A673 (cell line): ENCODE measurements around the gene GPATCH3. TPM values are rescaled to one million over a fixed set of nuclear protein-coding genes. Genes with fewer than 3 reads are reported as not detected.

Experiments
- BruUV-seq: library from RNA; stranded (reverse); fragments of 400-500 nt; replicated peaks from 2 replicates; lab custom pipeline; 2021; lab: Mats Ljungman, UMichigan
- CTCF ChIA-PET: fragments of 300-600 bp; sonication (Branson Sonifier 250); formaldehyde crosslinking; loops from one replicate; lab custom pipeline; 2022; ENCODE audit warnings: antibody characterized with exemption; lab: Charles Lee
- POLR2A ChIA-PET: fragments of 300-600 bp; sonication (Branson Sonifier 250); formaldehyde crosslinking; loops from one replicate; lab custom pipeline; 2022; ENCODE audit warnings: antibody characterized with exemption; ENCODE audit not compliant: low non-redundant PET; lab: Charles Lee
- DNase-seq: peaks from one replicate; pipeline ENCODE4 v3.0.0-alpha.2; 2015; ENCODE audit warnings: low spot score
- H3K27ac ChIP-seq: fragments of 200-600 bp; sonication (generic); 2 replicates; pipeline ENCODE4 v1.5.1; 2016; ENCODE audit warnings: mixed run types, low read depth, mild to moderate bottlenecking, mixed read lengths, antibody characterized with exemption, low read length; ENCODE audit not compliant: poor library complexity, severe bottlenecking
- H3K27me3 ChIP-seq: fragments of 200-600 bp; sonication (generic); replicated peaks from 2 replicates; pipeline ENCODE4 v1.6.1; 2017; ENCODE audit warnings: mixed run types, low read depth, mild to moderate bottlenecking, mixed read lengths, antibody characterized with exemption, low read length; ENCODE audit not compliant: insufficient read depth, poor library complexity
- H3K36me3 ChIP-seq: fragments of 200-600 bp; sonication (generic); 2 replicates; pipeline ENCODE4 v1.6.1; 2016; ENCODE audit warnings: mixed run types, mild to moderate bottlenecking, mixed read lengths, antibody characterized with exemption, low read length; ENCODE audit not compliant: insufficient read depth, poor library complexity, severe bottlenecking
- H3K4me1 ChIP-seq: fragments of 200-600 bp; sonication (generic); 2 replicates; pipeline ENCODE4 v1.6.1; 2017; ENCODE audit warnings: mixed run types, mild to moderate bottlenecking, mixed read lengths, antibody characterized with exemption, low read length; ENCODE audit not compliant: insufficient read depth, poor library complexity, severe bottlenecking
- H3K4me3 ChIP-seq: fragments of 200-600 bp; sonication (generic); 2 replicates; pipeline ENCODE4 v1.5.1; 2016; ENCODE audit warnings: low read depth, mixed run types, mild to moderate bottlenecking, mixed read lengths, low read length; ENCODE audit not compliant: poor library complexity, severe bottlenecking
- H3K9me3 ChIP-seq: fragments of 200-600 bp; sonication (generic); 2 replicates; pipeline ENCODE4 v1.6.1; 2016; ENCODE audit warnings: mixed run types, low read depth, mild to moderate bottlenecking, mixed read lengths, antibody characterized with exemption, low read length; ENCODE audit not compliant: poor library complexity, severe bottlenecking
- CTCF ChIP-seq: fragments of 300-800, 200-600 bp; sonication (generic); conservative IDR thresholded peaks from 2 replicates; pipeline ENCODE4 v1.5.1; 2017; ENCODE audit warnings: low read depth, mild to moderate bottlenecking, antibody characterized with exemption, low read length, moderate library complexity, mixed read lengths
- EZH2 ChIP-seq: fragments of 200-600 bp; sonication (generic); IDR thresholded peaks from 2 replicates; pipeline ENCODE4 v1.6.1; 2017; ENCODE audit warnings: borderline replicate concordance, low read depth, mild to moderate bottlenecking, mixed read lengths, antibody characterized with exemption, low read length; ENCODE audit not compliant: poor library complexity, severe bottlenecking
- intact Hi-C: fragments of 100-400 bp; cut with micrococcal nuclease; formaldehyde crosslinking; loops from one replicate; pipeline ENCODE4 v1.10.0; 2022; ENCODE audit not compliant: unreplicated experiment
- total RNA-seq: library from RNA; stranded (reverse); gene quantifications from 2 replicates; pipeline ENCODE4 v1.2.3, GENCODE V29; 2021

The GPATCH3 gene
- total RNA-seq, 1 experiment from 2014 or later, result 19.5 TPM

- H3K36me3 ChIP-seq, result peaks cover 37% of the 10 kb centered on the region
- CTCF ChIA-PET, result no interaction called here
- DNase-seq, result no peak
- H3K9me3 ChIP-seq, result no peaks in the 10 kb centered on the region
- POLR2A ChIA-PET, result no interaction called here
- H3K4me3 ChIP-seq, result no peak overlapping the region
- H3K27ac ChIP-seq, result no peak overlapping the region
- intact Hi-C loops, result no loop called here
- H3K4me1 ChIP-seq, result no peaks in the 10 kb centered on the region
- no TSS peak for BruUV-seq
- no peak for TF ChIP-seq CTCF
- TF ChIP-seq EZH2, result no peak
- H3K27me3 ChIP-seq, result no peaks in the 10 kb centered on the region
Observed at GRCh38 chr1:26932531-26932930, 32.3 kb upstream of the GPATCH3 start.

- CTCF ChIA-PET, result no interaction called here
- POLR2A ChIA-PET, result no interaction called here
- no peak overlapping the region for H3K27ac ChIP-seq
Observed at GRCh38 chr1:26923711-26924110, 23.4 kb upstream of the GPATCH3 start.

GRCh38 chr1:26922901-26923300, 22.6 kb upstream of the GPATCH3 start:
- ChIA-PET CTCF (no interaction called here), POLR2A (no interaction called here)
- intact Hi-C loops, result no loop called here
- Histone ChIP-seq H3K27ac (peak overlapping the region; percentile 31), H3K9me3 (no peaks in the 10 kb centered on the region), H3K4me3 (peak overlapping the region; percentile 83), H3K27me3 (no peaks in the 10 kb centered on the region), H3K36me3 (peaks cover 36% of the 10 kb centered on the region), H3K4me1 (peaks cover 11% of the 10 kb centered on the region)
- no TSS peak for BruUV-seq
- TF ChIP-seq EZH2 (no peak), CTCF (no peak)
- no peak for DNase-seq

More at GRCh38 chr1:26923711-26924110, 23.4 kb upstream of the GPATCH3 start:
- TF ChIP-seq CTCF (no peak), EZH2 (no peak)
- intact Hi-C loops, result no loop called here
- DNase-seq, result peak; percentile 46
- H3K27me3 ChIP-seq, result no peaks in the 10 kb centered on the region
- H3K9me3 ChIP-seq, result no peaks in the 10 kb centered on the region
- H3K4me3 ChIP-seq, result no peak overlapping the region
- H3K36me3 ChIP-seq, result peaks cover 44% of the 10 kb centered on the region
- H3K4me1 ChIP-seq, result peaks cover 11% of the 10 kb centered on the region
- BruUV-seq, result no TSS peak
